ENCODE measurements around the gene SLC8A1.

Gene SLC8A1

GRCh38 chr2:40380721-40381120 is 71.2 kb downstream of the SLC8A1 start:
- no peak for DNase-seq

GRCh38 chr2:40380041-40380440 is 71.8 kb downstream of the SLC8A1 start:
- DNase-seq: no peak

GRCh38 chr2:40374543-40375240 is 77.2 kb downstream of the SLC8A1 start:
- DNase-seq: no peak

- DNase-seq: no peak
These were observed 78.8 kb downstream of the SLC8A1 start for GRCh38 chr2:40373111-40373510.

GRCh38 chr2:40372283-40372985 is 79.5 kb downstream of the SLC8A1 start:
- DNase-seq: no peak

GRCh38 chr2:40371525-40372282 is 80.2 kb downstream of the SLC8A1 start:
- DNase-seq: no peak

- DNase-seq: no peak
These were observed 81.9 kb downstream of the SLC8A1 start for GRCh38 chr2:40370007-40370395.

GRCh38 chr2:40369267-40370006 is 82.5 kb downstream of the SLC8A1 start:
- DNase-seq: no peak

- DNase-seq: no peak
These were observed 84.2 kb downstream of the SLC8A1 start for GRCh38 chr2:40367652-40368051.

GRCh38 chr2:40367032-40367431 is 84.9 kb downstream of the SLC8A1 start:
- no peak for DNase-seq

- DNase-seq: no peak
These were observed 87.6 kb downstream of the SLC8A1 start for GRCh38 chr2:40364151-40364874.

GRCh38 chr2:40363631-40364030 is 88.3 kb downstream of the SLC8A1 start:
- no peak for DNase-seq

GRCh38 chr2:40363231-40363630 is 88.7 kb downstream of the SLC8A1 start:
- DNase-seq: no peak

GRCh38 chr2:40361478-40361877 is 90.4 kb downstream of the SLC8A1 start:
- DNase-seq: no peak

GRCh38 chr2:40360652-40361051 is 91.2 kb downstream of the SLC8A1 start:
- DNase-seq: no peak

GRCh38 chr2:40359811-40360210 is 92.1 kb downstream of the SLC8A1 start:
- DNase-seq: no peak

GRCh38 chr2:40358783-40359182 is 93.1 kb downstream of the SLC8A1 start:
- DNase-seq: no peak

- DNase-seq: no peak
These were observed 94.2 kb downstream of the SLC8A1 start for GRCh38 chr2:40357667-40358066.

GRCh38 chr2:40355451-40355850 is 96.4 kb downstream of the SLC8A1 start:
- DNase-seq: no peak

- DNase-seq: no peak
These were observed 98.7 kb downstream of the SLC8A1 start for GRCh38 chr2:40353231-40353630.

- no peak for DNase-seq
These were observed 99.2 kb downstream of the SLC8A1 start for GRCh38 chr2:40352703-40353099.

- DNase-seq: no peak
These were observed 99.7 kb downstream of the SLC8A1 start for GRCh38 chr2:40352041-40352702.
